ENCODE results near the gene ARHGAP18.

The ARHGAP18 gene

GRCh38 chr6:129719692-129720091 lies 9.7 kb upstream of the ARHGAP18 start:
- TF ChIP-seq YY1 (IDR thresholded peaks at IDR 0.05; ENCODE audit: insufficient read depth, insufficient read length) (no peak), SUZ12 (IDR thresholded peaks at IDR 0.05; ENCODE audit: extremely low read depth, insufficient read depth, insufficient read length) (no peak), ZNF274 (IDR thresholded peaks at IDR 0.05; ENCODE audit: low read depth, low read length) (no peak)
- H3K4me1 ChIP-seq (ENCODE audit: insufficient read depth, insufficient read length) = no peaks in the 10 kb centered on the region
- H3K4me3 ChIP-seq (ENCODE audit: insufficient read length, low read depth) = no peak overlapping the region
- H3K9ac ChIP-seq (ENCODE audit: insufficient read length, low read depth) = no peak overlapping the region
- H3K9me3 ChIP-seq (ENCODE audit: insufficient read depth, low read length) = no peaks in the 10 kb centered on the region
- no peaks in the 10 kb centered on the region for H3K27me3 ChIP-seq (ENCODE audit: insufficient read depth, insufficient read length)
- no peak for DNase-seq (ENCODE audit: low read depth, low spot score)
- H3K36me3 ChIP-seq (ENCODE audit: insufficient read depth, insufficient read length, low read length) = no peaks in the 10 kb centered on the region

DNA sequence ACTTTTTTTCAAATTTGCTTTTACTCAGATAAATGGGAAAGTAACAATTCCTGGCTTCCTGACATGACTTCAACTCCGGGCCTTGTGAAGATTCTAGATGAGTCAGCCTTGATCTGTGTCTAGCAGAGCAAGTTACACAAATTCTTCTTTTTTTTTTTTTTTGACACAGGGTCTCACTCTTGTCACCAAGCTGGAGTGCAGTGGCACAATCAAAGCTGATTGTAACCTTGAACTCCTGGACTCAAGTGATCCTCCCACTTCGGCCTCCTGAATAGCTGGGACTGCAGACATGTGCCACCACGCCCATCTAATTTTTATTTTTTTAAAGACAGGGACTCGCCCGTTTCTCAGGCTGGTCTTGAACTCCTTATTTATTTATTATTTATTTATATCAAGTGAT lies 7.3 kb upstream of the ARHGAP18 start:
- Histone ChIP-seq H3K9me3 (ENCODE audit: insufficient read depth, low read length) (no peaks in the 10 kb centered on the region), H3K27me3 (ENCODE audit: insufficient read depth, insufficient read length) (no peaks in the 10 kb centered on the region), H3K4me3 (ENCODE audit: insufficient read length, low read depth) (no peak overlapping the region), H3K4me1 (ENCODE audit: insufficient read depth, insufficient read length) (no peaks in the 10 kb centered on the region), H3K9ac (ENCODE audit: insufficient read length, low read depth) (no peak overlapping the region), H3K36me3 (ENCODE audit: insufficient read depth, insufficient read length, low read length) (no peaks in the 10 kb centered on the region)
- TF ChIP-seq YY1 (IDR thresholded peaks at IDR 0.05; ENCODE audit: insufficient read depth, insufficient read length) = no peak
- DNase-seq (ENCODE audit: low read depth, low spot score) = no peak

GRCh38 chr6:129713806-129714333 lies 3.9 kb upstream of the ARHGAP18 start:
- H3K27me3 ChIP-seq (ENCODE audit: insufficient read depth, insufficient read length) = no peaks in the 10 kb centered on the region
- no peaks in the 10 kb centered on the region for H3K4me1 ChIP-seq (ENCODE audit: insufficient read depth, insufficient read length)
- TF ChIP-seq SUZ12 (IDR thresholded peaks at IDR 0.05; ENCODE audit: extremely low read depth, insufficient read depth, insufficient read length) (no peak), ZNF274 (IDR thresholded peaks at IDR 0.05; ENCODE audit: low read depth, low read length) (no peak), YY1 (IDR thresholded peaks at IDR 0.05; ENCODE audit: insufficient read depth, insufficient read length) (no peak)
- H3K9me3 ChIP-seq (ENCODE audit: insufficient read depth, low read length) = no peaks in the 10 kb centered on the region
- H3K9ac ChIP-seq (ENCODE audit: insufficient read length, low read depth) = no peak overlapping the region
- no peaks in the 10 kb centered on the region for H3K36me3 ChIP-seq (ENCODE audit: insufficient read depth, insufficient read length, low read length)
- H3K4me3 ChIP-seq (ENCODE audit: insufficient read length, low read depth) = no peak overlapping the region
- no peak for DNase-seq (ENCODE audit: low read depth, low spot score)

DNA sequence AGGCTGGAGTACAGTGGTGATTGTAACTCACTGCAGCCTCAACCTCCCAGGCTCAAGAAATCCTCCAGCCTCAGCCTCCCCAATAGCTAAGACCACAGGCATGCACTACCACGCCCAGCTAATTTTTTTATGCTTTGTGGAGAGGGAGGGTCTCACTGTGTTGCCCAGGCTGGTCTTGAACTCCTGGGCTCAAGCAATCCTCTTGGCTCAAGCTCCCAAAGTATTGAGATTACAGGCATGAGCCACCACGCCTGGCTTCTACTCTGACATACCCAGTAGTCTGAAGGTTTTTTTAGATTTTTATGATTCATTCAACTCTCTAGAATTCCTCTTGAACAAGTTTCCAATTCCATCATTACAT lies 1.3 kb upstream of the ARHGAP18 start:
- no peak overlapping the region for H3K4me3 ChIP-seq (ENCODE audit: insufficient read length, low read depth)
- no peaks in the 10 kb centered on the region for H3K36me3 ChIP-seq (ENCODE audit: insufficient read depth, insufficient read length, low read length)
- no peak for DNase-seq (ENCODE audit: low read depth, low spot score)
- no peaks in the 10 kb centered on the region for H3K4me1 ChIP-seq (ENCODE audit: insufficient read depth, insufficient read length)
- TF ChIP-seq YY1 (IDR thresholded peaks at IDR 0.05; ENCODE audit: insufficient read depth, insufficient read length) = no peak
- no peak for TF ChIP-seq ZNF274 (IDR thresholded peaks at IDR 0.05; ENCODE audit: low read depth, low read length)
- TF ChIP-seq SUZ12 (IDR thresholded peaks at IDR 0.05; ENCODE audit: extremely low read depth, insufficient read depth, insufficient read length) = no peak
- no peak overlapping the region for H3K9ac ChIP-seq (ENCODE audit: insufficient read length, low read depth)
- no peaks in the 10 kb centered on the region for H3K27me3 ChIP-seq (ENCODE audit: insufficient read depth, insufficient read length)
- H3K9me3 ChIP-seq (ENCODE audit: insufficient read depth, low read length) = no peaks in the 10 kb centered on the region

GRCh38 chr6:129710450-129711270 lies 683 bp upstream of the ARHGAP18 start:
- Histone ChIP-seq H3K27me3 (ENCODE audit: insufficient read depth, insufficient read length) (no peaks in the 10 kb centered on the region), H3K9ac (ENCODE audit: insufficient read length, low read depth) (peak overlapping the region; percentile 23), H3K4me3 (ENCODE audit: insufficient read length, low read depth) (peak overlapping the region; percentile 16), H3K9me3 (ENCODE audit: insufficient read depth, low read length) (no peaks in the 10 kb centered on the region), H3K4me1 (ENCODE audit: insufficient read depth, insufficient read length) (no peaks in the 10 kb centered on the region), H3K36me3 (ENCODE audit: insufficient read depth, insufficient read length, low read length) (no peaks in the 10 kb centered on the region)
- TF ChIP-seq SUZ12 (IDR thresholded peaks at IDR 0.05; ENCODE audit: extremely low read depth, insufficient read depth, insufficient read length) (no peak), YY1 (IDR thresholded peaks at IDR 0.05; ENCODE audit: insufficient read depth, insufficient read length) (no peak), ZNF274 (IDR thresholded peaks at IDR 0.05; ENCODE audit: low read depth, low read length) (no peak)
- DNase-seq (ENCODE audit: low read depth, low spot score) = no peak

DNA sequence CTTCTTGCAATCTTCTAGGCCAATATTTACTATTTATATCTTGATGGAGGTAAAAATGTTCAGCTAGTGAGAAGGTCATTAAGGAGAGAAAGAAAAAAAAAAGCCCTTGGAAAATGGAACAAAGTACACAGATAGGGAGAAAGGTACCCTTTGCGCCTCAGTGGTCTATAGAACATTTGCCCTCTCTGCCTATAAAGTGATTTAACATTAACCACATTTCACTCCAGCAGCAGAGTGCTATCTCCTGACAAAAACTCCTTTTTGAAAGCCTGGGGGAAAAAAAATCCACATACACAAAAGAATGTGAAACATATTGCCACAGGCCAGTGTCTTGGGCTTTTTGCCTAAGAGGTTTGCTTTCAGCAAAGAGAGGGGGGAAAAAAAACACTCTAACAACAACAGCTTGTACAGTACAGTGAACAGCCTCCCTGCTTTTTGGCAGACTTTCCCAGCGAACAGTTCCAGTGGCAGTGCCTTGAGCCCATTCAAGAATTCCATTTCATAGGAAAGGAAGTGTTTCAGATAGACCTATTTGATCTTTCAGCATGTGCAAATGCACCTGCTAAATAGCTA lies 695 bp downstream of the ARHGAP18 start:
- Histone ChIP-seq H3K4me3 (ENCODE audit: insufficient read length, low read depth) (peak overlapping the region; percentile 40), H3K9ac (ENCODE audit: insufficient read length, low read depth) (peak overlapping the region; percentile 24), H3K9me3 (ENCODE audit: insufficient read depth, low read length) (no peaks in the 10 kb centered on the region), H3K27me3 (ENCODE audit: insufficient read depth, insufficient read length) (no peaks in the 10 kb centered on the region), H3K4me1 (ENCODE audit: insufficient read depth, insufficient read length) (no peaks in the 10 kb centered on the region), H3K36me3 (ENCODE audit: insufficient read depth, insufficient read length, low read length) (no peaks in the 10 kb centered on the region)
- no peak for TF ChIP-seq SUZ12 (IDR thresholded peaks at IDR 0.05; ENCODE audit: extremely low read depth, insufficient read depth, insufficient read length)
- no peak for TF ChIP-seq ZNF274 (IDR thresholded peaks at IDR 0.05; ENCODE audit: low read depth, low read length)
- no peak for TF ChIP-seq YY1 (IDR thresholded peaks at IDR 0.05; ENCODE audit: insufficient read depth, insufficient read length)
- DNase-seq (ENCODE audit: low read depth, low spot score) = no peak

DNA sequence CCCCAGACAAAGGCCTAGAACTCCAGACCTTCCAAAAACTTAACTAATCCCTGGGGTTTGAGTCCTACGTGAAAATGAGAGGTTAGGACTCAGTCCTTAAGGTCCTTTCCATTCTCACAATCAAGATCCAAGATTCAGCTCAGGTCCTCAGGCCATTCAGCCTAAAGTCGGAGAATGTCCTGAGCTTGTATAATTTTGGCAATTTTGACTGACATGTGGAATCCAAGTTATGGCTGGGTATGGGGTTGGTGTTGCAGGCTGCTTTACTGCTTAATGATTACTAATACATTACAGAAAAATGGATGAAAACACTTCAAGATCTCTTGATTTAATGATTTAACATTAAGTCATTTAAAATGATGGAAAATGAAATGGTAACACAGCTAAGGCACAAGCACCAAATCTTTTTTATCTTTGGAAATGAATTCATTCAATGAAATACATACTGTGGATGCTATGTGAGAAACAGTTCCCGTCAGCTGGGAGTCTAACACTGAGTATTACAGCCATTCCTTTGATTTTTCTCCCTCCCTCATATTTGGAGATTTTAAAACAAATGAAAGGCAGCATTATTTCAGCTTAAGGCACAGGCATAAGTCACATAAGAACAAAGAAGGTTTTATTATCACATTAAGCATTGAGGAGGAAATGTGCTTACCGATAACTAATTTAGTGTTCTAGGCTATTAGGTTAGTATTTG lies 1.3 kb downstream of the ARHGAP18 start:
- Histone ChIP-seq H3K4me3 (ENCODE audit: insufficient read length, low read depth) (no peak overlapping the region), H3K4me1 (ENCODE audit: insufficient read depth, insufficient read length) (no peaks in the 10 kb centered on the region), H3K36me3 (ENCODE audit: insufficient read depth, insufficient read length, low read length) (no peaks in the 10 kb centered on the region), H3K27me3 (ENCODE audit: insufficient read depth, insufficient read length) (no peaks in the 10 kb centered on the region), H3K9me3 (ENCODE audit: insufficient read depth, low read length) (no peaks in the 10 kb centered on the region), H3K9ac (ENCODE audit: insufficient read length, low read depth) (no peak overlapping the region)
- DNase-seq (ENCODE audit: low read depth, low spot score) = no peak
- TF ChIP-seq ZNF274 (IDR thresholded peaks at IDR 0.05; ENCODE audit: low read depth, low read length) = no peak
- TF ChIP-seq YY1 (IDR thresholded peaks at IDR 0.05; ENCODE audit: insufficient read depth, insufficient read length) = no peak
- TF ChIP-seq SUZ12 (IDR thresholded peaks at IDR 0.05; ENCODE audit: extremely low read depth, insufficient read depth, insufficient read length) = no peak
